ENCODE measurements around the gene KLK15.

Gene KLK15

GRCh38 chr19:50837300-50837699 is 3.9 kb upstream of the KLK15 start:
- TF ChIP-seq RARB (CRISPR knock-in tag; IDR thresholded peaks at IDR 0.05) (no peak), TOX (CRISPR knock-in tag; IDR thresholded peaks at IDR 0.05; ENCODE audit: borderline replicate concordance) (no peak), ZFP3 (CRISPR knock-in tag; IDR thresholded peaks at IDR 0.05) (no peak), SNAI2 (CRISPR knock-in tag; IDR thresholded peaks at IDR 0.05) (no peak), ZC3H10 (CRISPR knock-in tag; IDR thresholded peaks at IDR 0.05) (no peak), GLIS3 (CRISPR knock-in tag; IDR thresholded peaks at IDR 0.05) (no peak), BACH2 (CRISPR knock-in tag; IDR thresholded peaks at IDR 0.05; ENCODE audit: borderline replicate concordance) (no peak), ZNF70 (CRISPR knock-in tag; IDR thresholded peaks at IDR 0.05) (no peak), TCF4 (CRISPR knock-in tag; IDR thresholded peaks at IDR 0.05; ENCODE audit: borderline replicate concordance) (no peak), CSRNP3 (CRISPR knock-in tag; IDR thresholded peaks at IDR 0.05) (no peak), ISL1 (CRISPR knock-in tag; IDR thresholded peaks at IDR 0.05) (no peak), ARNTL (CRISPR knock-in tag; IDR thresholded peaks at IDR 0.05; ENCODE audit: borderline replicate concordance, low read depth) (no peak), ZNF565 (CRISPR knock-in tag; conservative IDR thresholded peaks at IDR 0.05; ENCODE audit: low read depth) (no peak), PATZ1 (CRISPR knock-in tag; IDR thresholded peaks at IDR 0.05; ENCODE audit: borderline replicate concordance) (no peak), ZNF8 (CRISPR knock-in tag; IDR thresholded peaks at IDR 0.05) (no peak), ESRRG (CRISPR knock-in tag; IDR thresholded peaks at IDR 0.05) (no peak)
- TF ChIP-seq, protein P1, sequence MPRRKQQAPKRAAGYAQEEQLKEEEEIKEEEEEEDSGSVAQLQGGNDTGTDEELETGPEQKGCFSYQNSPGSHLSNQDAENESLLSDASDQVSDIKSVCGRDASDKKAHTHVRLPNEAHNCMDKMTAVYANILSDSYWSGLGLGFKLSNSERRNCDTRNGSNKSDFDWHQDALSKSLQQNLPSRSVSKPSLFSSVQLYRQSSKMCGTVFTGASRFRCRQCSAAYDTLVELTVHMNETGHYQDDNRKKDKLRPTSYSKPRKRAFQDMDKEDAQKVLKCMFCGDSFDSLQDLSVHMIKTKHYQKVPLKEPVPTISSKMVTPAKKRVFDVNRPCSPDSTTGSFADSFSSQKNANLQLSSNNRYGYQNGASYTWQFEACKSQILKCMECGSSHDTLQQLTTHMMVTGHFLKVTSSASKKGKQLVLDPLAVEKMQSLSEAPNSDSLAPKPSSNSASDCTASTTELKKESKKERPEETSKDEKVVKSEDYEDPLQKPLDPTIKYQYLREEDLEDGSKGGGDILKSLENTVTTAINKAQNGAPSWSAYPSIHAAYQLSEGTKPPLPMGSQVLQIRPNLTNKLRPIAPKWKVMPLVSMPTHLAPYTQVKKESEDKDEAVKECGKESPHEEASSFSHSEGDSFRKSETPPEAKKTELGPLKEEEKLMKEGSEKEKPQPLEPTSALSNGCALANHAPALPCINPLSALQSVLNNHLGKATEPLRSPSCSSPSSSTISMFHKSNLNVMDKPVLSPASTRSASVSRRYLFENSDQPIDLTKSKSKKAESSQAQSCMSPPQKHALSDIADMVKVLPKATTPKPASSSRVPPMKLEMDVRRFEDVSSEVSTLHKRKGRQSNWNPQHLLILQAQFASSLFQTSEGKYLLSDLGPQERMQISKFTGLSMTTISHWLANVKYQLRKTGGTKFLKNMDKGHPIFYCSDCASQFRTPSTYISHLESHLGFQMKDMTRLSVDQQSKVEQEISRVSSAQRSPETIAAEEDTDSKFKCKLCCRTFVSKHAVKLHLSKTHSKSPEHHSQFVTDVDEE (CRISPR knock-in tag; IDR thresholded peaks at IDR 0.05): no peak
- TF ChIP-seq, protein P2, sequence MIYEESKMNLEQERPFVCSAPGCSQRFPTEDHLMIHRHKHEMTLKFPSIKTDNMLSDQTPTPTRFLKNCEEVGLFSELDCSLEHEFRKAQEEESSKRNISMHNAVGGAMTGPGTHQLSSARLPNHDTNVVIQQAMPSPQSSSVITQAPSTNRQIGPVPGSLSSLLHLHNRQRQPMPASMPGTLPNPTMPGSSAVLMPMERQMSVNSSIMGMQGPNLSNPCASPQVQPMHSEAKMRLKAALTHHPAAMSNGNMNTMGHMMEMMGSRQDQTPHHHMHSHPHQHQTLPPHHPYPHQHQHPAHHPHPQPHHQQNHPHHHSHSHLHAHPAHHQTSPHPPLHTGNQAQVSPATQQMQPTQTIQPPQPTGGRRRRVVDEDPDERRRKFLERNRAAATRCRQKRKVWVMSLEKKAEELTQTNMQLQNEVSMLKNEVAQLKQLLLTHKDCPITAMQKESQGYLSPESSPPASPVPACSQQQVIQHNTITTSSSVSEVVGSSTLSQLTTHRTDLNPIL (CRISPR knock-in tag; IDR thresholded peaks at IDR 0.05; ENCODE audit: low read depth): no peak
- TF ChIP-seq, protein P3, sequence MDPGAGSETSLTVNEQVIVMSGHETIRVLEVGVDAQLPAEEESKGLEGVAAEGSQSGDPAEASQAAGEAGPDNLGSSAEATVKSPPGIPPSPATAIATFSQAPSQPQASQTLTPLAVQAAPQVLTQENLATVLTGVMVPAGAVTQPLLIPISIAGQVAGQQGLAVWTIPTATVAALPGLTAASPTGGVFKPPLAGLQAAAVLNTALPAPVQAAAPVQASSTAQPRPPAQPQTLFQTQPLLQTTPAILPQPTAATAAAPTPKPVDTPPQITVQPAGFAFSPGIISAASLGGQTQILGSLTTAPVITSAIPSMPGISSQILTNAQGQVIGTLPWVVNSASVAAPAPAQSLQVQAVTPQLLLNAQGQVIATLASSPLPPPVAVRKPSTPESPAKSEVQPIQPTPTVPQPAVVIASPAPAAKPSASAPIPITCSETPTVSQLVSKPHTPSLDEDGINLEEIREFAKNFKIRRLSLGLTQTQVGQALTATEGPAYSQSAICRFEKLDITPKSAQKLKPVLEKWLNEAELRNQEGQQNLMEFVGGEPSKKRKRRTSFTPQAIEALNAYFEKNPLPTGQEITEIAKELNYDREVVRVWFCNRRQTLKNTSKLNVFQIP (CRISPR knock-in tag; IDR thresholded peaks at IDR 0.05; ENCODE audit: borderline replicate concordance, low read depth): no peak
- ATAC-seq: no peak

DNA sequence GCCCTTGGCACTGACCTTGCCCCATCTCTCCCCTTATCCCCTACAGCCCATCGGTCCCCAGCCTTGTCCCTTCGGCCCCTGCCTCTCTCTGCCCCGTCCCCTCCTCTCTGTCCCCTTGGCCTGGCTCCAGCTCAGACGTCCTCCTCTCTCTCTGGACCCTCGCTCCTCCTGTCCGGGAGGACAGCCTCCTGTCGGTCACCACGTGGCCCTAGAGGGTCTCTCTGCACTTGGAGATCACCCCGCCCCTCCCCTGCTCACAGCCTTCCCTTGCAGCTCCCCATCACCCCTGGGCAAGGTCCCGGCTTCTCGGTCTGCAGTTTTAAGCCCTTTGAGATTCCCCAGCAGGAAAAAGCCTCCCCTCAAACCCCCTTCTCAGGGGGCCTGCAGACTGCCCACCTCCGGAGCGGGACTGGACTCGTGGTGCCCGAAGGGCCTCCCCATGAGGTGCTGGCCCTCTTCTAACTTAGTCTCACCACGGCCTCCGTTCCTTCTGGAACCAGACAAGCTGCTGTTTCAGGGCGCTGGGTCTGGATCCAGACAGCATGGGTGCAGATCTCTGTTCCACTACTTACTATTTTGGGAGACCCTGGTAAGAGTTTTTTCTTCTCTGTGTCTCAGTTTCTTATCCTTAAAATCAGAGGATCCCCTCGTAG is 3.3 kb upstream of the KLK15 start:
- TF ChIP-seq ZFP30 (CRISPR knock-in tag; IDR thresholded peaks at IDR 0.05) (no peak), ISL1 (CRISPR knock-in tag; IDR thresholded peaks at IDR 0.05) (no peak), CSDC2 (CRISPR knock-in tag; IDR thresholded peaks at IDR 0.05) (no peak), ZNF8 (CRISPR knock-in tag; IDR thresholded peaks at IDR 0.05) (no peak), PATZ1 (CRISPR knock-in tag; IDR thresholded peaks at IDR 0.05; ENCODE audit: borderline replicate concordance) (no peak), OSR1 (CRISPR knock-in tag; IDR thresholded peaks at IDR 0.05) (no peak), ZC3H10 (CRISPR knock-in tag; IDR thresholded peaks at IDR 0.05) (no peak), SNAI2 (CRISPR knock-in tag; IDR thresholded peaks at IDR 0.05) (no peak)
- TF ChIP-seq, protein P3 (CRISPR knock-in tag; IDR thresholded peaks at IDR 0.05; ENCODE audit: borderline replicate concordance, low read depth): no peak
- ATAC-seq: no peak
